Osteocyte (in vitro differentiated cells): Measurements from ENCODE around the gene CNTNAP2. TPM values are rescaled to one million over a fixed set of nuclear protein-coding genes. Genes with fewer than 3 reads are reported as not detected.

ENCODE experiments used
- DNase-seq: peaks from one replicate; pipeline ENCODE4 v3.0.0; 2021; ENCODE audit warnings: mixed read lengths; ENCODE audit not compliant: unreplicated experiment; ENCODE audit errors: extremely low spot score
- H3K27ac Mint-ChIP-seq: one replicate; pipeline ENCODE4 v1.8.0; 2021; ENCODE audit warnings: mild to moderate bottlenecking, mixed read lengths; ENCODE audit not compliant: unreplicated experiment
- H3K27me3 Mint-ChIP-seq: one replicate; pipeline ENCODE4 v1.8.0; 2021; ENCODE audit warnings: mixed read lengths; ENCODE audit not compliant: unreplicated experiment
- H3K36me3 Mint-ChIP-seq: one replicate; pipeline ENCODE4 v1.8.0; 2021; ENCODE audit warnings: mixed read lengths; ENCODE audit not compliant: unreplicated experiment
- H3K4me1 Mint-ChIP-seq: one replicate; pipeline ENCODE4 v1.8.0; 2021; ENCODE audit warnings: mixed read lengths; ENCODE audit not compliant: unreplicated experiment
- H3K4me3 Mint-ChIP-seq: one replicate; pipeline ENCODE4 v1.8.0; 2021; ENCODE audit warnings: mild to moderate bottlenecking, moderate library complexity, mixed read lengths; ENCODE audit not compliant: unreplicated experiment
- H3K9me3 Mint-ChIP-seq: one replicate; pipeline ENCODE4 v1.8.0; 2021; ENCODE audit warnings: mixed read lengths; ENCODE audit not compliant: unreplicated experiment
- CTCF ChIP-seq: fragments of 200-600 bp; sonication (generic); IDR thresholded peaks from 2 replicates; pipeline ENCODE4 v1.5.0; 2021; ENCODE audit warnings: antibody characterized with exemption, mild to moderate bottlenecking, moderate library complexity
- total RNA-seq: library from RNA; stranded (reverse); gene quantifications from 2 replicates; pipeline ENCODE4 v1.2.1, GENCODE V29; 2021

CNTNAP2 gene
- total RNA-seq, 1 donor from 2014 or later: 1.4 TPM

GRCh38 chr7:147563669-147564068 lies 1447.1 kb downstream of the CNTNAP2 start:
- Mint-ChIP-seq H3K9me3 (no peaks in the 10 kb centered on the region), H3K36me3 (no peaks in the 10 kb centered on the region), H3K4me3 (no peak overlapping the region), H3K27me3 (no peaks in the 10 kb centered on the region), H3K4me1 (no peaks in the 10 kb centered on the region), H3K27ac (no peak overlapping the region)
- no peak for DNase-seq
- TF ChIP-seq CTCF: no peak

- H3K27ac Mint-ChIP-seq: no peak overlapping the region
- no peaks in the 10 kb centered on the region for H3K36me3 Mint-ChIP-seq
- no peaks in the 10 kb centered on the region for H3K9me3 Mint-ChIP-seq
- no peaks in the 10 kb centered on the region for H3K4me1 Mint-ChIP-seq
- no peak for TF ChIP-seq CTCF
- H3K4me3 Mint-ChIP-seq: no peak overlapping the region
- no peaks in the 10 kb centered on the region for H3K27me3 Mint-ChIP-seq
- DNase-seq: no peak
Observed at GRCh38 chr7:147564786-147565476, 1448.3 kb downstream of the CNTNAP2 start.

GRCh38 chr7:147567043-147567442 lies 1450.4 kb downstream of the CNTNAP2 start:
- H3K27ac Mint-ChIP-seq: no peak overlapping the region
- no peak for TF ChIP-seq CTCF
- H3K36me3 Mint-ChIP-seq: no peaks in the 10 kb centered on the region
- no peaks in the 10 kb centered on the region for H3K27me3 Mint-ChIP-seq
- no peak overlapping the region for H3K4me3 Mint-ChIP-seq
- no peaks in the 10 kb centered on the region for H3K4me1 Mint-ChIP-seq
- no peaks in the 10 kb centered on the region for H3K9me3 Mint-ChIP-seq
- no peak for DNase-seq

- no peak for DNase-seq
- no peak for TF ChIP-seq CTCF
- no peak overlapping the region for H3K27ac Mint-ChIP-seq
- H3K27me3 Mint-ChIP-seq: no peaks in the 10 kb centered on the region
- H3K4me1 Mint-ChIP-seq: no peaks in the 10 kb centered on the region
- H3K4me3 Mint-ChIP-seq: no peak overlapping the region
- H3K36me3 Mint-ChIP-seq: no peaks in the 10 kb centered on the region
- no peaks in the 10 kb centered on the region for H3K9me3 Mint-ChIP-seq
Observed at GRCh38 chr7:147569116-147569913, 1452.7 kb downstream of the CNTNAP2 start.

GRCh38 chr7:147570390-147570789 lies 1453.8 kb downstream of the CNTNAP2 start:
- H3K27ac Mint-ChIP-seq: no peak overlapping the region
- TF ChIP-seq CTCF: no peak
- no peak for DNase-seq
- H3K4me1 Mint-ChIP-seq: no peaks in the 10 kb centered on the region
- H3K9me3 Mint-ChIP-seq: no peaks in the 10 kb centered on the region
- H3K4me3 Mint-ChIP-seq: no peak overlapping the region
- H3K27me3 Mint-ChIP-seq: no peaks in the 10 kb centered on the region
- H3K36me3 Mint-ChIP-seq: no peaks in the 10 kb centered on the region
